ENCODE measurements around the gene SRPRB.

SRPRB gene

DNA sequence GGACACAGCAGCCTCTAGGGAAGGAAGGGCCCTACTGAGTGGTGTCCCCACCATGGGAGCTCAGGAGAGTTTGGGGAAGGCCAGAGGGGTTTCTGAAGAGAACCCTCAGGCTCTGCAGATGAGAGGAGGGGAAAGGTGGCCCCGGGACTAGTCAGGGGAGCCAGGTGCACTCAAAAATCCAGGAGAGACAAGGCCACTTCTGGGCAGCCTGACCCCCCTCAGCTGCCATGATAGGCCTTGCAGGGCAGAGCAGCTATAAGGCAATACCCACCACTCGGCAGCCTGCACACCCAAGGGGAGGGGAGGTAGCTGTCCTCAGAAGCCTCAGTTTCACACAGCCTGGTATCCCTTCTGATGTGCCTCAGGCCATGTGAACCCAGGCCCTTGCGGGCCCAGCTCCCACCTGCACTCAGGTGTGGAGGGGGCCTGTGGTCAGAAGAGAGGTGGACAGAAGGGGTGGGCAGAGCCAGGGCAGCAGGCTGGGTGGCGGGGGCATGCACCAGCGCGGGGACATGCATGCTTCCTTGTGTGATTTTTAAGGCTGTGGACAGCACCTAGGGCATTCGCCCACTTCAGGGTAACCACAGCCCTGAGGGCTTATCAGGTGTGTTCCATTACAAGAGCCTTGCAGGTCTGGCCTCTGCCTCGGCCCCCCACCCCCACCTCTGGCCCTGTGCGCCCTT is 34.6 kb downstream of the SRPRB start:
- in situ Hi-C loops (cut with HindIII; ENCODE audit: low sequenced_read_pairs), result no loop called here

DNA sequence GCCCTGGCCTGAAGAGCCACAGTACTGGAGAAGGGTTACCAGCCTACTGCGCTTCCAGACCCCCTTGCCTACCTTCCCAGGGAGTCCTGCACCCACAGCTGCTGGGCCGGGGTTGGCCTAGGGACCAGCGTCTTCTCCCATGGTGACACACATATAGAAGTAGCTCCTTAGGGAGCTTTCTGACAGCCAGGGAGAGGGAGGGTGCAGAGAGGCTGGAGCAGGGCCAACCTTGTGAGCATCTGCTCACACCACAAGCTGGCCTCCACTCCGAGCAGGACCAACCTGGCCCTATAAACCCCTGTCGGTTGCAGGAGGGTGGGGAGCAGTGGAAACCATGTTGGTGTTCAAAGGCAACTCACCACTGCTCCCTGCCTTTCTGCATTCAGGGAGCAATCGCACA is 35.2 kb downstream of the SRPRB start:
- in situ Hi-C loops (cut with HindIII; ENCODE audit: low sequenced_read_pairs), result no loop called here

DNA sequence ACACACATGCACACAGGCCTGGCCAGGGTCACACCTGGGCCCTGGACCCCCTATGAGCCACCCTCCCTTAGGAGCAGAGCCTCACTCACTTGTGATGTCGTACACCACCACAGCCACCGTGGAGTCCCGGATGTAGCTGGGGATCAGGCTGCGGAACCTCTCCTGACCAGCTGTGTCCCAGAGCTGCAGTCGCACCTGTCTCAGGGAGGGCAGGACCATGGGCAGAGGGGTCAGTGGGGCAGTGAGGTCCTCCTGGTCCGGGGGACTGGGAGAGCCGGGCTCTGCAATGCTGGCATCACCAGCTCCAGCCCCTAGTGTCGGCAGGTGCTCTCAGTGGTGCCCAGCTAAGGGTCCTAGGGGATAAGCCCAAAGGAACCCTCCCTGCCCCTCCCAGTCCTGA is 35.6 kb downstream of the SRPRB start:
- in situ Hi-C loops (cut with HindIII; ENCODE audit: low sequenced_read_pairs), result no loop called here

DNA sequence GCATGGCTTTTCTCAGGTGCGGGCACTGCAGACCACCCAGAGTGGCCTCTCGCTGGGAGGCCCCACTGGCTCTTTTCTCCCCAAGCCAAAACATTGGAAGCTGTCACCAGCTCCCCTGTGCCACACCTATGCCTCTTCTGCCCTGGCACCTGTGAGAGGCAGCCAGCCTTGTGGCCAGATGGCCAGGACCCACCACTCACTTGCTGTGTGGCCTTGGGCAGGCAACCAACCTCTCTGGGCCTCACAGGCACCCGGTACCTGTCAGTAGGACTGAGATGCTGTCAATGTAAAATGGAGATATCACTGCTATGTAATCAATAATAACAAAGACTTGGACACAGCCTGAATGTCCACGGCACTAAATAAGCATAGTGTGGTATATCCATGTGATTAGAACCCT is 36.5 kb downstream of the SRPRB start:
- in situ Hi-C loops (cut with HindIII; ENCODE audit: low sequenced_read_pairs), result no loop called here

DNA sequence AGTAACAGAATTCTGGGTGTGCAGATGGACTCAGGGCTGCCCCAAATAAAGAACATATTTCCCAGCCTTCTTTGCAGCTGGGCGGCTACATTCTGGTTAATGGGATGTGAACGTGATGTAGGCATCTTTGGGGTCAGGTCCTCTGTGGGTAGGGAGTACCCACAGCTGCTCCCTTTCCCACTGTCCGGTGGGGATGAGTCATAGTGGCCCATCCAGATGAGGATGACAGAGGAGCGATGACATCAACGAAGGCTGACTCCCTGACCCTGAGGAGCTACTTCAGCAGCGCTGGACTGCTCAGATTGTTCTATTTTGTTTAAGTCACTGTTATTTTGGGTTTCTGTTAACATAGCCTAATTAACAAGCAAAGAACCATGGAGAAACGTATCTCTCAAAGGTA is 38.0 kb downstream of the SRPRB start:
- in situ Hi-C loops (cut with HindIII; ENCODE audit: low sequenced_read_pairs), result no loop called here

DNA sequence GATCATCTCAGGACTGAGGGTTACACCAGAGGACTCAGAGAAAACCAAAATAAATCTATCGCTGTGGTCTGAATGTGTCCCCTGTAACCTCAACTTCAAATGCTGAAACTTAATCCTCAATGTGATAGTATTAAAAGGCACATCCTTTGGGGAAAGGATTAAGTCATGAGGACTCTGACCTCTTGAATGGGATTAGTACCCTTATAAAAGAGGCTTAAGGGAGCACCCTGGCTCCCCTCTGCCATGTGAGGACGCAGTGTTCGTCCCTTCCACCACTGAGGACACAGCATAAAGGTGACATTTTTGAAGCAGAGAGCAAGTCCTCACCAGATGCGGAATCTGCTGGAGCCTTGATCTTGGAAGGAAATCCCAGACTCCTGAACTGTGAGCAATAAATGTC is 39.5 kb downstream of the SRPRB start:
- in situ Hi-C loops (cut with HindIII; ENCODE audit: low sequenced_read_pairs), result no loop called here

DNA sequence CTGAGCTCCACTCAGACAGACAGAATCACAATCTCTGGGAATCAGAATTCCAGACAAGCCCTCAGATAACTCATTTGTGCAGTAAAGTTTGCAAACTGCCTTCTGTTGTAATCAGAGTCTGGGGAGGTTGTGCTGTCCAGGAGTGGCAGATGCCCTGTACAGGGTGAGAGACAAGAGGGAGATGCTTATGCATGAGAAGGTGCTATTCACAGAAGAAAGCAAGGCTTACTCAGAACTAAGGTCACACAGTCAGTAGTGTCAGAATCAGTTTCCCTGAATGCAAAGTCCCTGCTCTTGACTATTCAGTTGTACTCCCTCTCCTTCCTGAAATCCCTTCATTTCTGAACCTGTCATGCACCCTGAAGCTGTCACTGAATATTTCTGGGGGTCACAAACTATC is 43.7 kb downstream of the SRPRB start:
- in situ Hi-C loops (cut with HindIII; ENCODE audit: low sequenced_read_pairs), result no loop called here

DNA sequence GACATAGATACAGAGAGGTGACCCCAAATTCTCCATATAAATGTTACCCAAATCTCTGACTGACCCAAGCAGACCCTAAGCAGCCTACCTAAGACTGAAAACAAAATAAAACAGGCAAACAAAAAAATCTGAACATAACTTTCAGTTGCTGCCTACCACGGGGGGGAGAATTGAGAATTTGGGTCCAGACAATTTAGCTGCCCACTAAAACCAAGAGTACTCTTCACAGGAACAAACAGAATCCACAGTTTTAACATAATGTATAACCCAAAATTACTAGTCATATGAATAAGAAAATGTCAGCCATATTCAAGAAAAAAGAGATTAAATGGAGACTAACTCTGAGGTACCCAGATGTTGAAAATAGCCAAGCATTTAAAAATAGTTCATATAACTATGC is 44.4 kb downstream of the SRPRB start:
- in situ Hi-C loops (cut with HindIII; ENCODE audit: low sequenced_read_pairs), result no loop called here

DNA sequence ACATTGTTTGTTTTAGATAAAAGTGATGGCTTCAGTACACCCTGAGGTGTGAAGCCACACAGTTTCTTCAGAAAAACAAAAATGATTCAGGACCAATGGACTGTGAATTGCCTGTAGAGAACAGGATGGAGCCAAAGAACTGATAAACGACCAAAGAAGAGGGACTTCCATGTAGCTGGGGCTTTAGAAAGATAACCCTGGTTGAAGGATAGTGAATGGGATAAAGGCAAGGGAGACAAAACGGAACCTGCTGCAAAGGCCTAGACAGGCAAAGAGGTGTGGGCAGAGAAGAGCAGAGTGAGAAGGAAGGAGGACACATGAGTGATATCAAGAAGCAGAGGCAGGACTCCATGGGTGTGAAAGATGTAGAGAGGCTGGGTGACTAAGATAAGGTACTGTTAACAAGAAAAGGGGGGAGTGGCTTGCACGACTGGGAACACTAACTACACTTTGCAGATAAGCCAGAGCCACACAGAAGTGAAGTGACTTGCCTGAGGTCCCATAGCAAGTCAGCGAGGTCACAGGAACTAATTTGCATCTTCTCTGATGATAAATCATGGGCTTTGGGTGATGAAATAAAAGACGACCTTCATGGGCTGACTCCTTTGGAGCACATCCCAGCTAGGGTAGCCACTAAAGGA is 45.8 kb downstream of the SRPRB start:
- in situ Hi-C loops (cut with HindIII; ENCODE audit: low sequenced_read_pairs), result no loop called here

DNA sequence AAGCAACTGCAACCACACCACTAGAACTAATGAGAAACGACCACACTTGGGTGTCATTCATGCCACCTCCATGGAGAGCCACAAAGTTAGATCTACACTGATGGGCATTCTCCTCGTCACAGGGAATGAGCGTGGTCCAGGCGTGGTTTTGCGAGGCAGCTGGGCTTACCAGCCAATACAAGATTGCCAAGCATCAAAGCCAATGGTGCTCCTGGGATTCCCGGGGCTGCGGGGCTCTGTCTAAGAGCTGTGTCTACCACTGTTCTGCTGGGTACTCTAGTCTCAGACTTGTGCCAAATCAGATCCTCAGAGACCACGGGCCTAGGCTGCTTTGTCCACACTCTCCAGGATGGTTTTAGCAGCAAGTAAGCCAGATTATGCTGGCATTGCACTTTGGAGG is 46.3 kb downstream of the SRPRB start:
- in situ Hi-C loops (cut with HindIII; ENCODE audit: low sequenced_read_pairs), result no loop called here

DNA sequence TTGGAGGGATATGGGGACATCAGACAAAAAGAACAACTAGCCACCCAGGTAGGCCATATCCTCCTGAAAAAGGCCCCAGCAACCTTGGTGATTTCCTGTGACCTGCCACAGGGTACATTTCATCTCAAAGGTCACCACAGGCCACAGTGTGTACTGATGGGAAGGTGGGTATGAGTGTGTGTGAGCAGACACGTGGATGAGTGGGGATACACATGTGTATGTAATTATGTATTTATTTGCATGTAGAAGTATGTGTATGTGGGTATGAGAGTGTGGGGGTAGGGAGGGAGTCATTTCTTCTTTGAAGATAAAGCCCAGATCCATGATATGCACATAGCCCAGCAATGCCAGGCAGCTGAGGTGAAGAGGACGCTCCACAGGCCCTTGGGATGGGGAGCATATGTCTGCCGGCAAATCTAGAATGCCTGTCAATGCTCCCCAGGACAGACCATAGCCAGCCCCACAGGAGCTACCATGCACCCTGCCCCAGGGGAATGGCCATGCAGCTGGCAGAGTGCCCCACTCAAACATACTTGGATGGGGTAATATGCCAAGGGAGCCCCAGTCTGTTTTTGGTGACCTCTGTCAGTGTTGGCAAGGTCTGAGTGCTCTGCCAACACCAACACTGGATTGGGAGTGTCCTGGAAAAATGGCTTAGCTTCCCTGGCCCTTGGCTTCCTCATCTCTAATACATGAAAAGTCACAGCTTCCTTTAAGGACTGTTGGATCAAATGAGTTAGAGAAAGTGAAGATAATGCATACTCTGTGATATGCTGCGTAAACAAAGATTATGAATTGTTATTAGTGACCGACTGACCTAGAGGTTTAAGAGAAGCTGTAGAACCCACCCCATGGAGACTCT is 47.7 kb downstream of the SRPRB start:
- in situ Hi-C loops (cut with HindIII; ENCODE audit: low sequenced_read_pairs), result no loop called here

DNA sequence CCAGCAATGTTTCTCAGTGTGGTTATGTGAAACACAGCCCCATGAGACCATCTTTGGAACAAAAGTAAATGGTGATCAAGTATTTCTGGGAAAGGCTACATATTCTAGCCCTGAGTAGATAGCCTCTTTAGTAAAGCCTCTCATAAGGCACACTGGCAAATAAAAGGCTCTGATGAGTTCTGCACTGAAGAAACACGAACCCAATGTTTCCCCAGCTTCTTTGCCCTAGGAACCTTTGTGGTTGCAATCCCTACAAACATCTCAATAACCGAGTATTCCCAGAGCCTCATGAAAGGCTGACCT is 48.3 kb downstream of the SRPRB start:
- in situ Hi-C loops (cut with HindIII; ENCODE audit: low sequenced_read_pairs), result no loop called here

DNA sequence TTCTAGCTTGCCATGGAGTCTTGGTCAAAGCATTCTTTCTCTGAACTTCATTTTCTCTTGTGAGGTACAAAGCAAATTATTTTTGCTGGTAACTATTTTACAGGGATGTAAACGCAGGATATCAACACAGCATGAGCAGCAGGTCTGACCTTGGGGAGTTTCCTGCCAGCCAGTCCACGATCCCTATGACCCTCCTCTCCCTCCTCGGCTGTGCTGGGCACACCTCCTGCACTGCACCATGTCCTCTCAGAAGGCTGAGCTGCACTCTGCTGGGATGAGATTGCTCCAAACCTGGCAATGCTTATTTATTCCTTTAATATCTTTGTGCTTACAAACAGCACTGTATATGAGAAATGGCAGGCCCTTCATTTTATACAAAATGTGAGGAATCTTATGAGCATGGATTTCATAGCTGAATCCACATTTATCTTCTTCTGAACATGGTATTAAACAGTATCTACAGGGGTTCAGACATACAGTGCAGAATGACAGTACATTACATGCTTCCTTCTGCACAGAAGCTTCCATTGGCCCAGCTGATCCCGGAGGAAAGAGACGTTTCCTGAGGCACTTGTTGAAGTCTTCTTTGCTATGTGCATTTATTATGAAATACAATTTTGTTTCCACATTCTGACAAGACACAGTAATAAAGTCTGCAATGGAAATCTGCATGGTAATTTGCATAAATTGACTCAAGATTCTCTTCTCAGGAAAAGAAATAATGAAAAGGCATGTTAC is 48.8 kb downstream of the SRPRB start:
- in situ Hi-C loops (cut with HindIII; ENCODE audit: low sequenced_read_pairs), result no loop called here

DNA sequence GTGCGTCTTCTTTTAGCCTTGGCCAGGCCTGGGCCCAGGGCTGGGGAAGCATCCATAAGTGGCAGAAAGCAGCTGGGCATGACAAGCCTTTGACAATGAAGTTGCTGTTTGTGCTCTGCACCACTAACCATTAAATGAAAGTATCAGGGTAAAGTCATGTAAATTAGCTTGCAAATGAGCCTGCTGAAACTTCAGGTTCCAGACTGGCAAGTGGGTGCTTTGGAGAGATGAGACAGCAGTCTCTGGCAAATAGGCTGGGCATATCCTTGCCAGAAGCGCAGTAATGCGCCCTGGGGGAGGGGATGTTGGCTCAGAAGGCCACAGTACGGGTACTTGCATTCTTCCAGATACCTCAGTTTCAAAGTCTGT is 49.4 kb downstream of the SRPRB start:
- in situ Hi-C loops (cut with HindIII; ENCODE audit: low sequenced_read_pairs), result no loop called here

DNA sequence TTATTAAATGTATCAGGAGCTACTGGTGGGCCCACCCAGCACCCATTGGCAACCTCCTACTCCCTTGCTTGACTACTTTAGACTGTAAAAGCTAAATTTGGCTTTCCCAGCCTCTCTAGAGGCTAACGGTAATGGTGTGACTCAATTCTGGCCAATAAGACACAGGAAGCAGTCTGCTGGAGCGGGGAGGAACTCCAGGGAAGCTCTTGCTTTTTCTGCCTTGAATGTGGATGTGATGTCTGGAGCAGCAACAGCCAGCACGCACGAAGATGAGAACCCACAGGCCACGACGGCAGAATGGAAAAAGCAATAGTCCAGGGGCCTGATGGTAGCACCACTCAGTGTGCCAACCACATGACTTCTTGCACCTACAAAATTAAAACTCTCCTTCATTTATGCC is 50.2 kb downstream of the SRPRB start:
- in situ Hi-C loops (cut with HindIII; ENCODE audit: low sequenced_read_pairs), result no loop called here

DNA sequence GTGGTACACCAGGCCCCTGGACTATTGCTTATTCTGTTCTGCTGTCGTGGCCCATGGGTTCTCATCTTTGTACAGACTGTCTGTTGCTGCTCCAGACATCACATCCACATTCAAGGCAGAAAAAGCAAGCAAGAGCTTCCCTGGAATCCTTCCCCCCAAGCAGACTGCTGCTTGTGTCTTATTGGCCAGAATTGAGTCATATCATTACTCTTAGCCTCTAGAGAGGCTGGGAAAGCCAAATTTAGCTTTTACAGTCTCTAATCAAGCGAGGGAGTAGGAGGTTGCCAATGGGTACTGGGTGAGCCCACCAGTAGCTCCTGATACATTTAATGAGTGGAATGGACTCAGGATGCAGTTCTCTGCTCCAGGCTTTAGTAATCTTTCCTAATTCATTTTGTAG is 50.7 kb downstream of the SRPRB start:
- in situ Hi-C loops (cut with HindIII; ENCODE audit: low sequenced_read_pairs), result no loop called here

DNA sequence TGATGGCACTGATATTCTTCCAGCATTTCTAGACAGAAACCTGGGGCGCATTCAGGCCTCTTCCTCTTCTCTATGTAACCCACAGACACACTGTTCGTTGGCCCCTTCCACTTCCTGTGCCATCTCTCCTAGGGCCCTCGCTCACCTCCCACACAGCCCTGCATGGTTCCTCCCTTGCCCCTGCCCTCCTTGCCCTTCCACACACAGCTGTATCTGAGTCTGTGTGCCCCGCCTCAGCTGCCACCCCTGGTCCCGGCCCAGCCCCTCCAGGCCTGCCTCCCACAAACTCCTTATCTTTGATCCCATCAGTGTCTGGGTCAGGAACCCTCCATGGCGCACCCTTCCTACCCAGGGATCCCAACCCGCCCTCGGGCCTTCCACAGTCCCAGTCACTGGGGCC is 52.2 kb downstream of the SRPRB start:
- in situ Hi-C loops (cut with HindIII; ENCODE audit: low sequenced_read_pairs), result no loop called here

DNA sequence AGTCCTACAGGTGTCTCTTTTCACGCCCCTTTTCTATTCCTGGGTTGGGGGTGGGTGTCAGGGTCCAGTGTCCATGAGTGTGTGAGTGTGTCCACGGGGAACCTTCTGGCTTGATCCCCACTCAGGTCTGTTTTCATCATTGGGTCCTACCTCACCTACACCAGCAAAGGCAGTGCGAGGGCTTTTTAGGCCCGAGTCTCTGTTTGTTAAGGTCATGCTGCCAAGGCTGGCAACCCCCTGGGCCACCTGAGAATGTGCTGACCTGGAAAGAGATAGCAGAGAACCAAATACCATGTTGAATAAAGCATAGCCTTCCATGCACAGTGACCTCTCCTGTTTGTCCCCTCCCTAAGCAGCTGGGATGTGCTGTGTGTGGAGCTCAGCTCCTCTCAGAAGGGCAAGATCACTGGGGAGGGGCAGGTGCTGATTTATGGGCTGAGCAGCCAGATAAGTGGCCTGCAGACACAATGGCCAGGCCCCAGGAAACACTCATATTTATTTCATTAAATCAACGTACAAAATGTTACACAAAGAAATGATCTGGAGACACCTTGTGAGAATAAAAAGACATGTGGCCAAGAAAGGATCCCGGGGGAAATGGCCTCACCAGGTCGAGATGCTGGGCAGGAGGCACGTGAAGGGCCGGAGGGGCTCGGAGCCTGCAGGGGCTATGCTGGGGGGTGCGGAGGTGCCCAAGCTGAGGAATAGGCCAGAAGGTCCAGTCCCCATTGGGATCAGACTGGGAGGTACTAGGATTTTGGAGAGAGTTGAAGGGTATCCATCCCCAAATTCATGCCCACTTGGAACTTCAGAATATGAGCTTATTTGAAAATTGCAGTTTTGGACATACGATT is 54.0 kb downstream of the SRPRB start:
- in situ Hi-C loops (cut with HindIII; ENCODE audit: low sequenced_read_pairs), result no loop called here

DNA sequence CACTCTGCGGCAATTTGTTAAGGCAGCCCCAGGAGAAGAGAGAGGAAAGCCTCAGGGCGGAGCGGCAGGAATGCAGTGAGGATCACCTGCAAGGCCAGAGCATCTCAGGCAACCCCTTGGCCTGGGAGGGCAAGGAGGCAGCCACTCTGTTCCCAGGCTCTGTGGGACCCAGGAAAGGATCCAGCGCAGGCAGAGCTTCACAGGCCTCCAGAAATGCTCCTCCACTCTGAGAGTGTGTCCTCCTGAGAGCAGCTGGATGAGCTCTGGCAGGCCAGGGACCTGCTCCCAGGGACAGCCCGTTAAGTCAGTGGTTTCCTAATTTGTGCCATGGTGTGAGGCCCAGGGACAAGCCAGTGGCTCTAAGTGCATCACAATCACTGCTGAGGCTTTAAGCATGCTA is 54.9 kb downstream of the SRPRB start:
- in situ Hi-C loops (cut with HindIII; ENCODE audit: low sequenced_read_pairs), result no loop called here

DNA sequence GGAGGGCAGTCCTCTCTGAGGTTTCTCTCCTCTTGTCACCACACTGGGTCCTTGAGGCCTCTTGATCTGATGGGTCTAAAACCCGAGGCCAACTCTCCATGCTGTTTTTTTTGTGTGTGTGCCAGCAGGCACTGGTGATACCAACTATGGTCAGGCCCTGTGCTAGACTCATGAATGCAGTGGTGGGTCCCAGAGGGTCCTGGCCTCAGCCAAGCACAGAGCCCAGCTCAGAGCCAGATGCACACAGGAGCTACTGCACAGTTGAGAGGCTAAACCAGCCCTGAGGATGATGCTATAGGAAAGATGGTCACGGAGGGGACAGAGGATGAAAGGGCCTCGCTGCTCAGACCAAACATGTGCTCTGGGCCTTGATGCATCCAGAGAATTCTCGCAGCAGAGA is 56.5 kb downstream of the SRPRB start:
- in situ Hi-C loops (cut with HindIII; ENCODE audit: low sequenced_read_pairs), result no loop called here

DNA sequence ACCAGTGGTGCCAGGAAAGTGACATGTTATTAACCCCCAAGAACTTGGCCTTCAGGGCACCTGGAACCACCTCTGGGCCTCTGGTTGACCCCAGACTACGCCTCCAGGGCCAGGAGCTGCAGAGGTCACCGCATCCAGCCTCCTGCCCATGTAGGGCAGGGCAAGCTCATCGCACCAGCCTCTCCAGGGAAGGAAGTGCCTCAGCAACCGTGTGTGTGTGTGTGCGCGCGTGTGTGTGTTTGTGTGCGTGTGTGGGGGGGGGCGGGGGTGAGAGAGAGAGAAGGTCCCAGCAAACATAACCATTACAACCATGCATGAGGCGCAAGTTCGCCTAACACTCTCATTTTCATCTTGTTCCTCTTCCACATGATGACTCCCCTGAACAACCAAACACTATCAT is 58.3 kb downstream of the SRPRB start:
- in situ Hi-C loops (cut with HindIII; ENCODE audit: low sequenced_read_pairs), result no loop called here
